Iris pigment epithelial cell (primary cell): ENCODE measurements around the gene KDR.

ENCODE experiments used
- DNase-seq: peaks from one replicate; pipeline ENCODE4 v3.0.0-alpha.2; 2011; ENCODE audit warnings: low read depth

KDR gene

DNA sequence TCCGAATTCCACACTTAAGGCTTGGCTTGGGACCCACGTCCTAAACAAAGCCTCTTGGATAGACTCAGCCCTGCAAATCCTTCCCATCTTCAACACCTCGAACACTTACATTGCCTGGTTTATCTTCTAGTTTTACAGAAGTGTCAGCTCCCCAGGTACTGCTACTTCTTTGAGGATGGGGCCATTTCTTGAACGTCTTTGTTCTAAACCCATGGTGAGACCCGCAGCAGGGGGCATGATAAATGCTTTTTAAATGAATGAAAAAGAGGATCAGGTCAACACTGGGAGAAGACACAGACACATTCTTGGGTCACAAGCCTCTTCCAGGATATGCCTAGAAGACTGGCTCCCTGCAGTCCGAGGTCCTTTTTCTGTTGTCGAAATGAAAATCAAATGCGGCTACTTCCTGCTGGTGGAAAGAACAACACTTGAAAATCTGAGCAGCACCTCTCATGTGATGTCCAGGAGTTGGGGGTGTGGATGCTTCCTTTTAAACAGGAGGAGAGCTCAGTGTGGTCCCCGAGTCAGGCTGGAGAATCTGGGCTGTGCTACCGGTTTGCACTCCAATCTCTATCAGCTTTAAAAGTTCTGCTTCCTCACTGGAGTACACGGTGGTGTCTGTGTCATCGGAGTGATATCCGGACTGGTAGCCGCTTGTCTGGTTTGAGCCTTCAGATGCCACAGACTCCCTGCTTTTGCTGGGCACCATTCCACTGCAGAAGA is 45.8 kb downstream of the KDR start:
- no peak for DNase-seq

DNA sequence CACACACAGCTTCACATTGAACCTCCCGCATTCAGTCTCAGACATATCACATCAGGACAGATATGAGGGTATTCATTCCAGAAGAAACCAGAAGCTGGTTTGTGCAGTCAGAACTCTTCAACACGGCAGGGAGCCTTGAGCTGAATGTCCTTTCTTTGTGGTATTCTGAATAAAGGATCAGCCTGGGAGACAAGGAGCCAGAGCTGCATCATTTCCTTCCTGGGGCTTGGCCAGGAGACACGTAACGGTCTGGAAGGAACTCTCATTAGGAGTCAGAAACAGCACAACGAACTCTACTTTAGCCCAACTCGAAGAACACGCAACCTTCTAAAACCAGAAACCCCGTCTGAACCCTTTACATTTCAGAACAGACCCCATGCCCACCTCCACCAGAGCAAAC is 46.4 kb downstream of the KDR start:
- peak; percentile 85 for DNase-seq

DNA sequence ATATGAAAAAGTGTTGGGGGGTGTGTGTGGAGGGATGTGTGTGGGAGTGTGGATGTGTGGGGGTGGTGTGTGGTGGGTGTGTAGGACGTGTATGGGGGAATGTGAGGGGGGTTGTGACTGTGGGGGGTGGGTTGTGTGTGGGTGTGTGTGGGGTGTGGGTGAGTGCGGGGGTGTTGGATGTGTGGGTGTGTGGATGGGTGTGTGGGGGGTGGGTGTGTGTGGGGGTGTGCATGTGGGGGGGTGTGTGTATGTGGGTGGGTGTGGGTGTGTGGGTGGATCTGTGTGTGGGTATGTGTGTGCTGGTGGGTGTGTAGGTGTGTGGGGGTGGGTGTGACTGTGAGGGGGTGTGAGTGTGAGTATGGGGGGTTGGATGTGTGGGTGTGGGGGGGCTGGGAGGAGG is 47.8 kb downstream of the KDR start:
- DNase-seq: no peak

DNA sequence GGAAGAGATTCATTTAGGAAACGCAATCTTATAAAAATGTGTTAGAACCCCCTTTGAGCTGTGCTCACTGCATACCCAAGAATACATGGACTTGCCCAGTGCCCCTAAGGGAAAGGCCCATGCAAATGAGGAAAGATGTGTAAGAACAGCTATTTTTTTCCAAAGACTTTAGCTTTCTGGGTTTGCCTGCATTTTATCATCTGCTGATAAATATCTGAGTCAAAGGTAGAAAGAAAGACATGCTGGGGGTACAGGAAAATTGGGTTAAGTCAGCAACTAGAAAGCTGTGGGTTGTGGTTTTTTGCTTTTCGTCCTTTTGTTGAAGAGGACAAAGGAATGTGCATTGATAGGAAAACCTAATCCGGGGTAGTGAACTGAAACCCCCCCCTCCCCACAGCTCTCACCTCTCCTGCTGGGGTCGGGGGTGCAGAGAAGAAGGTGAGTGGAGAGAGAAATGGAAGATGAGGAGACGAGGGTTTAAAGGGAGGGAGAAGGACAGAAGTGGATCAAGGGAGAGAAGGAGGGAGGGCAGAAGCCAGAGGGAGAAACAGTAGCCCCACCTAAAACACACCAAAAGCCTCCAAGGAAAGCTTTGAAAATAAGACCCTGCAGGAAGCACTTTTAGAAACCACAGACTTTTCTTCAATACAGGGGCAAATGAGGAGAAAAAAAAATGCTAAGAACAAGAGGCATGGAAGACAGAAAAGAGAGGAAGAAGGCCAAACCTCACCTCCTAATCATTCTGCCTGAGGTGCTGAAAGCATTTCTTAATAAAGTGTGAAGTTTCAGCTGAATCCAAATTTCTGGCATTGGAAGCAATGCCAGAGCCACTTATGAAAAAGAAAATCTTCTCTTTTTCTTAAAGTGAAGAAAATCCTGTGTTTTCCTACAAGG is 49.3 kb downstream of the KDR start:
- DNase-seq: no peak

DNA sequence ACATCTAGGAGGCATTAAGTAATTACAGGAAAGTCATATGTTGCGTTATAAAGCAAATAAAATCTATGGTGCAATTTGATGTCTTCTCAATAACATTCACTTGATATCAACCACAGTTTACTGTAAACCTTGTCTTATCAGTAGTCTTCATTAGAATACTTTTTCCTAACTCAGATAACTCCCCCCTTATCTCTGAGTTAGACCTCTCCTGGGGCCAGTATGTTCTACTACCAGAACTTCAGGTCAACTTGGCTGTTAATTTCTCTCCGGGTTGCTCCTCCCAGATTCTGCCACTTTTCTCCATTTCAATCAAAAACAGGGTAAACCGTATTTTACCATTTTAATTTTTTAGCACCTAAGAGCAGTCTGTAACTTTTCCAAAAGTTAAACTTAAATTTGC is 50.0 kb downstream of the KDR start:
- DNase-seq: no peak

DNA sequence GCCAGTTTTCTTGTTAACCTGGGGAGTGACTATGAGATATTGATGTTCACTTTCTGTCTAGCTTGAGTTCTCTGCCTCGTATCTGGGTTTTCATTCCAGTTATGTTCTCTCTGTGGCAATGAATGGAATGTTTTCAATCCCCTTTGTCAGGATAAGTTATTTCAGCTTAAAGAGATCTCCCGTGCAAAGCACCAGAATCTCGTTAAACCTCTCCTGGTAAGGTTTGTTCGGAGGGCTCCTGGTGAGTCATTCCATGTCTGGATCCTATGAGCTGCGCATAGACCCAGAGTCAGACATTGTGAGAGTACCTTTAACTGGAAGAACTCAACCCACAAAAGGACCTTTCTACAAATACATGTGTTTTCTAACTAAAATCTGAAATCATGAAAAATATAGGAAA is 51.0 kb downstream of the KDR start:
- peak; percentile 82 for DNase-seq

DNA sequence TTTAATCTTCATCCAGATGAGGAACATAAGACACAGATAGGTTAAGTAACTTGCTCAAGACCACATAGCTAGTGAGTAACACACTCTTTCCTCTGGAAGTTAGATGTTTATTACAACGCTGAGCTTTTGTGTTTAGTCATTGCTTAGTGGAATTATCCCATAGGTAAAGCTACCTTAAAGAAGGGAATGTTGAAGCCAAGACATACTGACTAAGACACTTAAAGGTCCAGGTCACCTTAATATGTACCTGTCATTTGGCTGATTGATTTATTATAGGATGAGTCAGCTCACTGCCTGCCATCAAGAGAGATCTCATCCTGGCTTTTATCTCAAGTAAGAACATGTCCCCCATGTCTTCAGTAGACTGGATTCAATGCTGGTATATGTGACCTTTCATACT is 53.4 kb downstream of the KDR start:
- peak; percentile 26 for DNase-seq

DNA sequence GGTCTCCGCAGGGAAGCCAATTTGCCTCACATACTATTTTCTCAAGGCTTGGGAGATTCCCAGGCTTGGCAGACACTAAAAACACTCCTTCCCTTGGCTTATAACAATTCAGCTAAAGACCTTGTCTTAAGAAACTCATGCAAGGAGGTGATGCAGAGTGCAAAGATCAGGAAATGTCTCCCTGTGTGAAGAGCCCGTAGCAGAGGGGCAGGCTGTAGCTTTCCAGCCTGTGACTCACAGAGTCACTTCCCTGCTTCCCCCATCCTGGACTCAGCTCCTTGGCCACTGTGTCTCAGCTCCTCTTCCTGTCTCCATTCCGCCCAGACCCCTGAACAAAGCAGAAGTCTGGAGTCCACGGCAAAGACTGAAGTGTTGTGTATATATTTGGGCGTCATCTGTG is 56.1 kb downstream of the KDR start:
- peak; percentile 58 for DNase-seq

DNA sequence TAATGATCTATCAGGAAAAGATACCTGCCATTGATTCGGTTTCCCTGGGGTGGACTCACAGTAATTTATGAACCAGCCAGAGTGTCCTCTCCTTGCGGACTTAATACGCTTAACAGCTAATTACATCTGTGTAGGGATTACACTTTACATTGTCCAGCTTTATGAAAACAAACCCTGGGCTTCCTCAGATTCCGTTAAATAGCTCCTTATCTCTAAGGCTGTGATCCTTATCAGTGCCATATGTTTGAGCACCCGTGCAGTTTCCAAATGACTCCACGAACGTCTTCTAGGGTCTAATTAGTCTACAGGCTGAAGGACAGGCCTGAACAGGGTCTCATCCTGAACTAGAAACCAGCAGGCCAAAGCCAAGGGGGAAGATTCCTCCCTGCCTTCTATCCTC is 56.9 kb downstream of the KDR start:
- no peak for DNase-seq

DNA sequence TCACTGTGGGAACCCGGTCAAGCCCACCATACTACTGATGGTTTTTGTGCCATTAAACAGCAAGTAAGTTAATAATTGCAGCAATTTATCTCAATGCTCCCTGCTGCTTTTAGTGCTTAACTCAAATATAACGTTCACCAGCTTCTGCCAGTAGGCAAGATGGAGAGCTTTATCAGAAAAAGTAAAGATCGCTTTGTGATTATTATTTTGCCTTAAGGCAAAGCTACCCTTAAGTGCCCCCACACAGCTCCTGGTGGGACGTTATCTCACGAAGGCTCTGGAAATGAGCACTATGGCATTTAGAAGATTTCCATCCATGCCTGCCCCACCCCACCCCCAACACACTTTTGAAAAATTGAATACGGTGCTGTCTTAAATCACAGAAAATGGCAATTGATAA is 59.4 kb downstream of the KDR start:
- no peak for DNase-seq

DNA sequence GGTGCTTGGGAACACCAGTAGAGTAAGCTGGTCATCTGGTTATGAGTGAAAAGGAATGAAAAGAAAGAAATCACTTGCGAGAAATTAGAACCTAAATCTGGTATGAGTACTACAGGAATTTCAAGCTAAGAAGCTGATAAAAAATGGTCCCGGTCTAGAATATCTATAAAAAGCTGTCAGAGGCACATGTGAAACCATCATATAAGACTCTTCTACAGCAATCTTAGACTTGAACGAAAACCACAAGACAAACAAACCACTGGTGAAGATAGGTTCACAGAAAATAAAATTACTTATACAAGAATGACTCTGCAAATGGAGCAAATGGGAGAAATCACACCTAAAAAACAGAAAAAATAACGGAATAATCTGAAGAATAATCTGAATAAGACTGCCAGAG is 69.9 kb downstream of the KDR start:
- no peak for DNase-seq

DNA sequence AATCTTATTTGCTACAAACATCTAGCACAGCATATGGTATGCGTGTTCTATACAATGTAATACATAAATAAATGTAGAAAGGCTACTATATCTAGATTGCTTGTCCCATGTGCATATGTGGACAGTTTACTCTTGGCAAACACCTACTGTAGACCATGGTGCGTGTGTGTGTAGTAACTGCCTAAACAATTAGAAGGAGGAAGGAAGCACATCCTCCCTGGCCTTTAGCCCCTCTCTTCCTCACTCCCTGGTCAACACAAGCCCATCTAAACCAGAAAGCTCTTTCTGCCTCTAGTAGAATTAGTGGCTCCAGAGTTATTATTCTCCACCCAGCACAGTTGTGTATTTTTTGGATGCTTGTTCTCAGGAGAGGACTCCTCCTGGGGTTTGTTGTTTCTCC is 73.9 kb downstream of the KDR start:
- DNase-seq: no peak

DNA sequence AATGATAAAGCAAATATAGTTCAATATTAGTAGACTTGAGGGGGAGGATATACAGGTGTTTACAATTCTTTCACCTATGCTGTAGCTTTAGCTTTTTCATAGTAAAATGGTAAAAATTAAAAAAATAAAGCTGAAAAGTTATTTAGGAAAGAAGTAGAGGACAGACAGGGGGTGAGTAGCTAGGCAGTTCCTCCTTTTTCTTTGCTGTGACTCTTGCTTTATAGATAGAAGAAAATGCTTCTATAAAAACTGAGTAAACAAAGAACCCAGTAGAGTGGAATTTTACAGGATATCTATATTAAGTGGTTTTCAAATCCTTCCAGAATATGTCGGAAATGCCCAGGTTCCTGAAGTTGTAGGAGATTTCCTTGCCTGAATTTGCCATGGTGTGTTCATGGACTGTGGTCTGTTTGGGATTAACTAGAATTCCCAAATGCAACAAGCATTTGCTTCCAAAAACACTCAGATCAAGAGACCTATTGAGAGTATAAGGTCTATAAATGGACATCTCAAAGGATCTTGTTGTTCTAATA is 74.9 kb downstream of the KDR start:
- DNase-seq: no peak

DNA sequence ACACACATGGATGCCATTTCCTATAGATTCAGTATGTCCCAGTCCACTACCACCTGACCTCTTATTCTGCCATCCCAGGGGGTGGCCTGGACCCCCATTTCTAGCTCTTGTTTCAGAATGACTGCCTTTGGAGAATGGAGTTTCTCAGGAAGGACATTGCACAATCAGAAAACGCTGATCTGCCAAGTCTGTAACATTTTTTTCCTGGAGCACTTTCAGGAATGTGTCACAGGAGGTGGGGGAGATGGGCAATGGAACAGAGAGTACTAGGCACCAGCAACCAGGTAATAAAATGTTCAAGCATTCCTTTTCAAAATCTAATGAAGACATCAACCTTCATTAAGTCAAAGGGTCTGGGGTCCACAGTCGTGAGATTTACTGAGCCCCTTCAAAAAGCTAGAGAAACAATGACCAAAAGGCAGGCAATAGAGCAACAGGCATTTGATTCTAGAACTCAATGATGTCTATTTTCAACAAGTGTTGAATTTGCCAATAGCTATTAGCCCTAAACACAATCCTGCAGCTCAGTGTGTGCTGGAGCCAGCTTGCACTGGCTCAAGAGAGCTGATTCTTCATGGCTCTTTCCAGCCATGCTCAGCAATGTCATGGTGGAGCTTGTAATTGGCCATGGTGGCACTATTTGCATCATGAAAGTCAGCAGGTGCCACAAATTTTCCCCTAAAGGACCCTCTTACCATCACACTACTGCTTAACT is 87.1 kb downstream of the KDR start:
- peak; percentile 63 for DNase-seq

DNA sequence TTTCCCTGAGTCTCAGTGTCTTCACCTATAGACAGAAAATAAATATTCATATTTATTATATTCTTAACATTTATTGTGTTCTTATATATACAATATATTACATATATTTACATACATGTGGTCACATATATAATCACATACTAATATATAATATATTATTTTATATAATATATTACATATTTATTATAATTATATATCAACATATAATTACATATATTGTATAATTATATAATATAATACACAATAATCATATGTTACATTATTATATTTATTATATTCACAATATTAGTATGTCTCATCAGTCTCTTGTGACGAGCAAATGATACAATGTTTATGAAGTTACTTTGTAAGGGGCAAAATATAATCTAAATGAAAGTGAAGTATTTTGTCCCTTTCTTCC is 87.7 kb downstream of the KDR start:
- DNase-seq: no peak

DNA sequence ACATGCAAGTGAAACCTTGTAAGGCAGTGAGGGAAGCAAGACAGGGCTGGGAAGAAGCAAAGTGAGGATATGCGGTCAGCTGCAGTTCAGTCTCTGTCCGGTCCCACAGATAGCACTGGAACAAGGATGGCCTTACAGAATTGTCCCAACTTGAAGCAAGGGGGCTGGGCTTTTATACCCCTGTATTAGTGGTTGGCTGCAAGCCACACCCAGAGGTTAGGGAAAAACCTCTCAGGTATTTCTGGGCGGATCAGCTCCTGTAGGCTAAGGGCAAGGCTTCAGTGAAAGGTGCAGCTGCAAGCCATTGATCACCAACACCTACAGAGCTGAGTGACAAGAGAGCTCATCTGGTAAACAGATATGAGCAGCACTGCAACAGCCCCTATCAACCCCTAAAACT is 89.0 kb downstream of the KDR start:
- DNase-seq: no peak

DNA sequence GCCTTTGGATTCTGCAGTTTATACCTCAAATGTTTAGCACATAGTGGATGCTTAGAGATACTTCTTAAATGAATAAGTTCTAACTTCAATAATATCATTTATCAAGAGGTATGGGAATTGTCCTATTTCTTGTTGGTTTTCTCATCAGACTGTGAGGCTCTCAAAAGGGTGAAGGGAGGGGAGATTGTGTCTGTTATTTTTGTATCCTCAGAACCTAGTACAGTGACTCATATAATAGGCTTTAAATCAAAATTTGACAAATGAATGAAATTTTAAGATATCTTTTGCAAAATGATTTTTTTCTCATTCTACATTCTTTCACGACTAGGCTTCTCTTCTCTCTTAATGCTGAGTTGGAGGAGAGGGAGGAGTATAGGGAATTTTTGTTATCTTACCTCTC is 89.5 kb downstream of the KDR start:
- DNase-seq: no peak

DNA sequence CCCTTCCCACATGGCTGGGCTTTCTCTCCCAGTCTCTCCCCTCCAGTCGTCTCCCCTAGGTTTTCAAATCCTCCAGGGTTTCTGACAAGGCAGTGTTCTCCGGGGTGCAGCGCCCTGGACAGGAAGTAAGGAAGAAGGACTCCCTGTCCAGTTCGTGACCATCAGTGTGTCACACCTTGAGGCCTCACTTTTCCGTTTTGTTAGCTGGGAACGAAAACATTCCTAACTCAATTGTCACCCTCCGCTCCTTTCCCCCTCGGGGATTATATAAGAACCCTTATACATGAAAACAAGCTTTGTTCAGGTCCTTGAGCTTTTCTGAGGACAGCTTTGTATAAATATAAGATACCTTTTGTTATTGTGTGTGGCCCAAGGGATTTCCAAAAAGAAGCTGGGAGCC is 92.1 kb downstream of the KDR start:
- no peak for DNase-seq

DNA sequence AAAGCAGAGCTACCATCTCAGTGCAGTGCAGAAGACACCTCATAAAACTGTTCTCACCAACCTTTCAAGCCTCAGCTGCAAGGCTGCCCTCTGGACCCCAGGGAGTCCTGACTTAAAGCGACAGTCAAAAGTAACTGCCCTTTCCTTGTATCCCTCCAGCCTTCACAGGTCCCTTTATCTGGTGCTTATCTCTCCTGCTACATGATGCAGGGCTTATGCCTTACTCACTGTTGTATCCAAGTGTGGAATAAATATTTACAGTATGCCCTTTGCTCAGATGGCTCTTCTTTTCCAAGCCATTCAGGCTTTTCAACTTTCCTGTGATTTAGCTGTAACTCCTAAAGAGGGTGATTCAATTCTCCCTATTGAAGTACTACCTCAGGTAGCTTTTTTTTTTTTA is 92.6 kb downstream of the KDR start:
- DNase-seq: no peak

DNA sequence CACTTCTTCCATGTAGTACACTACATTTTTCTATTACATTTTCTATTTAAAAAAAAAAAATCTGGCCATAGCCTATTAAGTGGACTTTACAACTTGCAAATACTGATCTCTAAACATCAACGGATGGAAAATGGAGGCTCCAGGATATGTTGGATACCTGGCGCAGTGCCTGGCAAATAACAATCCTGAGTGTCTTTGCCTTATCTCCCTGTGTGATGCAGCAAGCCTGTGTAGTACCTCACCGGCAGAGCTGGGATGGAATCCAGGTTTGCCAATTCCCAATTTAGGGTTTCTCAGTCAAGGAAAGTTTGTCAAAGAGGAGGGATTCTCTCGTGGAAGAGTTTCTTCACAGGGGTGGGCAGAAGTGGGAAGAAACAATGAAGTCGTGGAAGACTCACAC is 93.2 kb downstream of the KDR start:
- DNase-seq: no peak

DNA sequence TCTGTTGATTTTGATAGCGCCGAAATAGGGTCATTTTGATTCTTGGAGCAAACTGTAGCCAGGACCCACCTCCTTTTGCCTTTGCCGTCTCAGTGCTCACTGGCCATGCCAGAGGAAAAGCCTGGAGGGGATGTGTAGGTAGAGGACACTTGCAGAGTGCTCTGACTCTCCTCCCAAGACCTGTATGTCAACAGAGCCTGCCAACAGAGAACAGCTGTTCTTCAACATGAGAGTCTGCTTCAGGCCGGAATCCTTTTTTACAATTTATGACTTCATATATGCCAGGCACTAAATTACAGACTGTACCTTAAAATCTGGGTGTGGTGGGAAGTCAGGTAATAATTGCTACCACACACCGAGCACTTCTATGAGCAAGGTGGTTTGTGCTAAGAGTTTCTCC is 94.2 kb downstream of the KDR start:
- no peak for DNase-seq

DNA sequence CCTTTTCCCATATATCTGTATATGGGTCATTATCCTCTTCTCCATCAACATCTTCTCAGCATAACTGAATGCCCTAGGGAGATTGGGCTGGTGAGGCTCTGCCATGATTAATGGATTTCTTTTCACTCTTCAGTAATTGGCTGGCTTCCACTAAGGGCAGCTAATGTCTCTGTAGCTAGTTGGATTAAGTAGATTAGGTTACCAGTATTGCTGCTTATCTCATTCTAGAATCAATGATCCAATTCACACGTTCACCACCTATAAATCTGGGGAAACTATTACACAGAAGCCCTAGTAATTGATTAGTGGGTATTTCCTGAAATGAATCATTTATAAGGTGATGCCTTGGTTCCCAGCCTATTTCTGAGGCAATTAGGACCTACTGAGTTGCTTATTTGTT is 94.8 kb downstream of the KDR start:
- DNase-seq: no peak
